K562 (cell line): ENCODE data around the gene POLR2J. TPM values are rescaled to one million over a fixed set of nuclear protein-coding genes. Genes with fewer than 3 reads are reported as not detected.
A peak's percentile ranks its signal among the peaks of the same experiment; 100 is the strongest.

Experiments
- ASH1L ChIP-seq: fragments of 450-650 bp; IDR thresholded peaks from 2 replicates; pipeline ENCODE4 v1.6.1; 2018; ENCODE audit warnings: borderline replicate concordance, mild to moderate bottlenecking, low read depth; ENCODE audit not compliant: partially characterized antibody
- ATF7 ChIP-seq: fragments of 450-650 bp; IDR thresholded peaks from 2 replicates; pipeline ENCODE4 v1.7.1; 2014; ENCODE audit warnings: mild to moderate bottlenecking, moderate library complexity
- CBFA2T3 ChIP-seq: fragments of 450-650 bp; IDR thresholded peaks from 2 replicates; pipeline ENCODE4 v1.6.1; 2017
- CREB1 ChIP-seq, 2 experiments: sonication (generic) in 1 of 2; formaldehyde crosslinking in 1 of 2; IDR thresholded peaks; 2 replicates each; pipeline versions ENCODE4 v1.6.1 to v1.8.0; 2012 to 2022; ENCODE audit warnings: inconsistent platforms in 1 of 2, mild to moderate bottlenecking in 1 of 2, missing genetic modification reagents in 1 of 2, moderate library complexity in 1 of 2
- EZH2 ChIP-seq: IDR thresholded peaks from 2 replicates; pipeline ENCODE4 v1.6.1; 2012; ENCODE audit warnings: low read depth, mild to moderate bottlenecking, inconsistent platforms, low read length, borderline replicate concordance
- HNRNPL ChIP-seq: fragments of 200-400 bp; formaldehyde crosslinking; IDR thresholded peaks from 2 replicates; pipeline ENCODE4 v1.6.1; 2017; ENCODE audit warnings: low read depth, mild to moderate bottlenecking, low read length
- MAZ ChIP-seq, 2 experiments: fragments of 450-650 bp in 1 of 2; sonication (generic) in 1 of 2; formaldehyde crosslinking; IDR thresholded peaks in 1 of 2; conservative IDR thresholded peaks in 1 of 2; 2 replicates each; pipeline versions ENCODE4 v1.4.0 to v1.5.0; 2020; ENCODE audit warnings: mild to moderate bottlenecking in 1 of 2, missing genetic modification reagents in 1 of 2
- MYC ChIP-seq, 2 experiments: fragments of 250-450 bp in 1 of 2; sonication (Bioruptor Pico) in 1 of 2; IDR thresholded peaks; 2 replicates each; pipeline versions ENCODE4 v1.5.1 to v1.6.1; 2012 to 2021; ENCODE audit warnings: low read depth in 2 of 2, borderline replicate concordance in 1 of 2, improper control_type of control experiment in 1 of 2, low read length in 1 of 2, mild to moderate bottlenecking in 1 of 2, moderate library complexity in 1 of 2
- NCOA6 ChIP-seq: fragments of 450-650 bp; IDR thresholded peaks from 2 replicates; pipeline ENCODE4 v1.6.1; 2017; ENCODE audit warnings: mild to moderate bottlenecking
- NR2F6 ChIP-seq: fragments of 450-650 bp; formaldehyde crosslinking; IDR thresholded peaks from 2 replicates; pipeline ENCODE4 v1.4.0; 2020; ENCODE audit warnings: mild to moderate bottlenecking
- SMARCB1 ChIP-seq: IDR thresholded peaks from 2 replicates; pipeline ENCODE4 v1.6.1; 2011; ENCODE audit warnings: improper control_type of control experiment, low read depth; ENCODE audit not compliant: insufficient read length
- SRSF7 ChIP-seq: fragments of 200-400 bp; formaldehyde crosslinking; optimal IDR thresholded peaks from 2 replicates; pipeline ENCODE3; 2017; ENCODE audit warnings: mild to moderate bottlenecking, low read depth, low read length
- STAT5A ChIP-seq: IDR thresholded peaks from 2 replicates; pipeline ENCODE4 v1.6.1; 2012; ENCODE audit warnings: low read length, inconsistent platforms, borderline replicate concordance
- TFAM ChIP-seq: fragments of 250-450 bp; sonication (Bioruptor Pico); conservative IDR thresholded peaks from 2 replicates; pipeline ENCODE4 v1.5.0; 2021; ENCODE audit warnings: mild to moderate bottlenecking, moderate library complexity
- TRIM24 ChIP-seq, 2 experiments: fragments of 450-650 bp; IDR thresholded peaks; 2 replicates each; pipeline ENCODE4 v1.6.1; 2016
- ZNF551 ChIP-seq: fragments of 250-450 bp; sonication (Bioruptor Pico); IDR thresholded peaks from 2 replicates; pipeline ENCODE4 v1.5.0; 2021; ENCODE audit warnings: mild to moderate bottlenecking, moderate library complexity
- polyA plus RNA-seq, 8 experiments: library from polyadenylated mRNA; depleted of rRNA in 4 of 8; stranded (reverse) in 5 of 8; unstranded in 3 of 8; fragments of >200 nt; fragmentation: Nextera tagmentation in 2 of 8; fragmentation: Illumina TruSeq in 1 of 8; extraction: Ambion mirVana in 2 of 8; extraction: Trizol in 1 of 8; gene quantifications; 2 replicates each; pipeline versions ENCODE4 v1.2.1 to v1.2.3, GENCODE V29; 2011 to 2014; ENCODE audit warnings: inconsistent platforms in 1 of 8, missing spikeins in 1 of 8
- total RNA-seq, 7 experiments: library from RNA; depleted of rRNA in 6 of 7; stranded (reverse); fragments of >200 nt in 6 of 7; fragmentation: Illumina TruSeq in 2 of 7; extraction: Trizol in 2 of 7; gene quantifications; 2 replicates each; pipeline versions ENCODE4 v1.2.1 to v1.2.3, GENCODE V29; 2011 to 2021; ENCODE audit warnings: low replicate concordance in 1 of 7
- TF ChIP-seq, protein P1 (sequence below): fragments of 250-450 bp; sonication (Bioruptor Pico); IDR thresholded peaks from 2 replicates; pipeline ENCODE4 v1.8.0; 2022; ENCODE audit warnings: inconsistent platforms
- TF ChIP-seq, protein P2 (sequence below): fragments of 250-450 bp; sonication (Bioruptor Pico); IDR thresholded peaks from 2 replicates; pipeline ENCODE4 v1.5.0; 2020; ENCODE audit warnings: mild to moderate bottlenecking
- TF ChIP-seq, protein P3 (sequence below): fragments of 450-650 bp; IDR thresholded peaks from 2 replicates; pipeline ENCODE4 v1.7.0; 2016; ENCODE audit warnings: borderline replicate concordance
- TF ChIP-seq, protein P4 (sequence below): sonication (generic); formaldehyde crosslinking; IDR thresholded peaks from 2 replicates; pipeline ENCODE4 v1.8.1; 2023; ENCODE audit warnings: mild to moderate bottlenecking, missing genetic modification reagents

Gene POLR2J
- total and polyA plus RNA-seq, 9 of the 15 experiments (the other 6 are each of a cell fraction or from before 2014, with no cell fraction given) = 32.3 to 220 (median 113) TPM

DNA sequence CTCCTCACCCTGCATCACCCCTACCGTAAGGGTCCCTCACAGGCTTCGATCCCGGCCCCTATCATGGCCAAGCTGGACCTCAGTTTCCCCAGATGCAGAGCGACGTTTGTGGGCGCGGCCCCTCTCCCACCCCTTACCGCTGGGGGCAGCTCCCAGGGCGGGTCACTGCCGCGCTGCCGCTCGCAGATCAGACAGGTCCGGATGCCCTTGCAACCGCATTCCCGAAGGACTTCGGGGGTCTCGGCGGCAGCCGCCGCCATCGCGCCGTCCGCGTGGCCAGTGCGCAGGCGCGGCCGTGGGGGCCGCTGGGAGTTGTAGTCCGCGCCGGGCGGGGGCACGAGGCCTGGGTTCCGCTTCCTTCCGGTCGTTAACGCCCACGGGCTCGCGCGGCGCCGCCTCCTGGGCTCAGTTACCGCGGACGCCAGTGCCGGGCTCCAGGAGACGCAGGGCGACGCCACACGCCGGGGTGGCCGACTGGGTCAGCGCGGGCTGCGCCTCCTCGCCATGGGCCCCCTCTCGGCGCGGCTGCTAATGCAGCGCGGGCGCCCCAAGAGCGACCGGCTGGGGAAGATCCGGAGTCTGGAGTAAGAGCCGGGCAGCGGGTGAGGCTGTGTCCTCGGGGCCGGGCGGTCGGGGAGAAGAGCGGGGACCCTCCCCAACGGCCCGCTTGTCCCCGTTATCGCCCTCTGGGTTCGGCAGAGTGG lies 14.0 kb downstream of the POLR2J start, which contains the start of the genes ALKBH4 and LRWD1 (continued):
- TF ChIP-seq, protein P1, sequence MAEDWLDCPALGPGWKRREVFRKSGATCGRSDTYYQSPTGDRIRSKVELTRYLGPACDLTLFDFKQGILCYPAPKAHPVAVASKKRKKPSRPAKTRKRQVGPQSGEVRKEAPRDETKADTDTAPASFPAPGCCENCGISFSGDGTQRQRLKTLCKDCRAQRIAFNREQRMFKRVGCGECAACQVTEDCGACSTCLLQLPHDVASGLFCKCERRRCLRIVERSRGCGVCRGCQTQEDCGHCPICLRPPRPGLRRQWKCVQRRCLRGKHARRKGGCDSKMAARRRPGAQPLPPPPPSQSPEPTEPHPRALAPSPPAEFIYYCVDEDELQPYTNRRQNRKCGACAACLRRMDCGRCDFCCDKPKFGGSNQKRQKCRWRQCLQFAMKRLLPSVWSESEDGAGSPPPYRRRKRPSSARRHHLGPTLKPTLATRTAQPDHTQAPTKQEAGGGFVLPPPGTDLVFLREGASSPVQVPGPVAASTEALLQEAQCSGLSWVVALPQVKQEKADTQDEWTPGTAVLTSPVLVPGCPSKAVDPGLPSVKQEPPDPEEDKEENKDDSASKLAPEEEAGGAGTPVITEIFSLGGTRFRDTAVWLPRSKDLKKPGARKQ (CRISPR knock-in tag) = no peak
- no peak for TF ChIP-seq ASH1L
- no peak for TF ChIP-seq TFAM (CRISPR knock-in tag)
- TF ChIP-seq, protein P2, sequence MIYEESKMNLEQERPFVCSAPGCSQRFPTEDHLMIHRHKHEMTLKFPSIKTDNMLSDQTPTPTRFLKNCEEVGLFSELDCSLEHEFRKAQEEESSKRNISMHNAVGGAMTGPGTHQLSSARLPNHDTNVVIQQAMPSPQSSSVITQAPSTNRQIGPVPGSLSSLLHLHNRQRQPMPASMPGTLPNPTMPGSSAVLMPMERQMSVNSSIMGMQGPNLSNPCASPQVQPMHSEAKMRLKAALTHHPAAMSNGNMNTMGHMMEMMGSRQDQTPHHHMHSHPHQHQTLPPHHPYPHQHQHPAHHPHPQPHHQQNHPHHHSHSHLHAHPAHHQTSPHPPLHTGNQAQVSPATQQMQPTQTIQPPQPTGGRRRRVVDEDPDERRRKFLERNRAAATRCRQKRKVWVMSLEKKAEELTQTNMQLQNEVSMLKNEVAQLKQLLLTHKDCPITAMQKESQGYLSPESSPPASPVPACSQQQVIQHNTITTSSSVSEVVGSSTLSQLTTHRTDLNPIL (CRISPR knock-in tag) = no peak
- TF ChIP-seq ZNF551 (CRISPR knock-in tag) = no peak
- TF ChIP-seq, protein P3, sequence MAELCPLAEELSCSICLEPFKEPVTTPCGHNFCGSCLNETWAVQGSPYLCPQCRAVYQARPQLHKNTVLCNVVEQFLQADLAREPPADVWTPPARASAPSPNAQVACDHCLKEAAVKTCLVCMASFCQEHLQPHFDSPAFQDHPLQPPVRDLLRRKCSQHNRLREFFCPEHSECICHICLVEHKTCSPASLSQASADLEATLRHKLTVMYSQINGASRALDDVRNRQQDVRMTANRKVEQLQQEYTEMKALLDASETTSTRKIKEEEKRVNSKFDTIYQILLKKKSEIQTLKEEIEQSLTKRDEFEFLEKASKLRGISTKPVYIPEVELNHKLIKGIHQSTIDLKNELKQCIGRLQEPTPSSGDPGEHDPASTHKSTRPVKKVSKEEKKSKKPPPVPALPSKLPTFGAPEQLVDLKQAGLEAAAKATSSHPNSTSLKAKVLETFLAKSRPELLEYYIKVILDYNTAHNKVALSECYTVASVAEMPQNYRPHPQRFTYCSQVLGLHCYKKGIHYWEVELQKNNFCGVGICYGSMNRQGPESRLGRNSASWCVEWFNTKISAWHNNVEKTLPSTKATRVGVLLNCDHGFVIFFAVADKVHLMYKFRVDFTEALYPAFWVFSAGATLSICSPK = no peak; the same call in 1 of the 2 replicates
- peak; percentile 87 for TF ChIP-seq ATF7
- TF ChIP-seq SMARCB1 = no peak
- TF ChIP-seq MYC (IDR thresholded peaks at IDR 0.05; ENCODE audit: low read depth, low read length) = peak; percentile 97
- no peak for TF ChIP-seq MYC (CRISPR knock-in tag; IDR thresholded peaks at IDR 0.05; ENCODE audit: borderline replicate concordance, low read depth)
- 0 out of 2 replicates have a peak, but pooled peaks have one; percentile 18 for TF ChIP-seq NR2F6 (CRISPR knock-in tag)
- TF ChIP-seq NCOA6 = 0 out of 2 replicates have a peak, but pooled peaks have one; percentile 56
- TF ChIP-seq STAT5A = peak; percentile 37; the same call in 1 of the 2 replicates
- no peak for TF ChIP-seq TRIM24 (IDR thresholded peaks at IDR 0.05)
- TF ChIP-seq SRSF7 = no peak
- TF ChIP-seq MAZ (CRISPR knock-in tag; conservative IDR thresholded peaks at IDR 0.05 in 1 of 2, IDR thresholded peaks at IDR 0.05 in 1 of 2) = peak; percentile 96 to 99
- TF ChIP-seq HNRNPL = peak; percentile 92
- TF ChIP-seq CREB1 (IDR thresholded peaks at IDR 0.05) = peak; percentile 77
- TF ChIP-seq CREB1 (CRISPR knock-in tag; IDR thresholded peaks at IDR 0.05) = peak; percentile 78
- TF ChIP-seq EZH2 = no peak
- 0 out of 2 replicates have a peak, but pooled peaks have one; percentile 3 for TF ChIP-seq CBFA2T3
- TF ChIP-seq, protein P4, sequence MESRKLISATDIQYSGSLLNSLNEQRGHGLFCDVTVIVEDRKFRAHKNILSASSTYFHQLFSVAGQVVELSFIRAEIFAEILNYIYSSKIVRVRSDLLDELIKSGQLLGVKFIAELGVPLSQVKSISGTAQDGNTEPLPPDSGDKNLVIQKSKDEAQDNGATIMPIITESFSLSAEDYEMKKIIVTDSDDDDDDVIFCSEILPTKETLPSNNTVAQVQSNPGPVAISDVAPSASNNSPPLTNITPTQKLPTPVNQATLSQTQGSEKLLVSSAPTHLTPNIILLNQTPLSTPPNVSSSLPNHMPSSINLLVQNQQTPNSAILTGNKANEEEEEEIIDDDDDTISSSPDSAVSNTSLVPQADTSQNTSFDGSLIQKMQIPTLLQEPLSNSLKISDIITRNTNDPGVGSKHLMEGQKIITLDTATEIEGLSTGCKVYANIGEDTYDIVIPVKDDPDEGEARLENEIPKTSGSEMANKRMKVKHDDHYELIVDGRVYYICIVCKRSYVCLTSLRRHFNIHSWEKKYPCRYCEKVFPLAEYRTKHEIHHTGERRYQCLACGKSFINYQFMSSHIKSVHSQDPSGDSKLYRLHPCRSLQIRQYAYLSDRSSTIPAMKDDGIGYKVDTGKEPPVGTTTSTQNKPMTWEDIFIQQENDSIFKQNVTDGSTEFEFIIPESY (CRISPR knock-in tag) = peak; percentile 61; the same call in 1 of the 2 replicates
